ENCODE data around the gene ECD. TPM values are rescaled to one million over a fixed set of nuclear protein-coding genes. Genes with fewer than 3 reads are reported as not detected.

ECD gene
- total RNA-seq, 2 experiments from 2014 or later, result 50.5 to 57.7 TPM

DNA sequence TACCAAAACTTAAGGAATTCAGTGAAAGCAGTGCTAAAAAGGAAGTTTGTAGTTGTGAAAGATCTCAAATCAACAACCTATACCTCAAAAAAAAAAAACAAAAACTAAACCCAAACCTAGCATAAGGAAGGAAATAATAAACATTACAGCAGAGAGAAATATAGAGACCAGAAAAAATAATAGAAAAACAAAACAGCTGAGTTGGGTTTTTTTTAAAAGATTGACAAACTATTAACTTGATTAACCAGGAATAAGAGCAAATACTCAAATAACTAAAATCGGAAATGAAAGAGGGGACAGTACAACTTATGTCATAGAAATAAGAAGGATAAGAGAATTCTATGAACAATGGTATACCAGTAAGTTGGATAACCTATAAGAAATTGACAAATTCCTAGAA, 6.7 kb downstream of the ECD start:
- Histone ChIP-seq H3K4me3 (ENCODE audit: low read length) (no peak overlapping the region), H3K36me3 (ENCODE audit: insufficient read depth, low read length) (peaks cover 44% of the 10 kb centered on the region), H3K27ac (ENCODE audit: low read depth in 1 of 2, low read length in 2 of 2) (no peak overlapping the region), H3K9me3 (ENCODE audit: control insufficient read depth in 1 of 2, insufficient read depth in 1 of 2, low read length in 2 of 2) (no peaks in the 10 kb centered on the region), H3K4me1 (ENCODE audit: insufficient read depth, low read length) (peaks cover 6% of the 10 kb centered on the region), H3K27me3 (ENCODE audit: control insufficient read depth in 1 of 2, insufficient read depth in 2 of 2, low read length in 2 of 2) (no peaks in the 10 kb centered on the region)
- ATAC-seq (ENCODE audit: poor library complexity) (no peak), DNase-seq (no peak)
- H3K36me3 Mint-ChIP-seq (ENCODE audit: low read depth), result peaks cover 69% of the 10 kb centered on the region
- POLR2A ChIA-PET, result interaction anchor here (1.0 kb wide), 1 partner anchor 64 kb away, joined by 3 read pairs; no protein-coding TSS in a partner anchor
- H3K27me3 Mint-ChIP-seq, result no peaks in the 10 kb centered on the region
- no peaks in the 10 kb centered on the region for H3K9me3 Mint-ChIP-seq
- H3K4me1 Mint-ChIP-seq (ENCODE audit: low read depth), result peaks cover 53% of the 10 kb centered on the region
- CTCF ChIA-PET, result interaction anchor here (4.0 kb wide), 1 partner anchor 65 kb away, joined by 25 read pairs; the partner anchor contains the start of gene P4HA1
- intact Hi-C loops (cut with DNase I, micrococcal nuclease), result loop anchor here in 1 of 2 experiments (10.0 kb wide), 1 partner anchor 466 kb away; the partner anchor contains the start of gene MCU
- H3K4me3 Mint-ChIP-seq, result no peak overlapping the region
- TF ChIP-seq, protein P1, sequence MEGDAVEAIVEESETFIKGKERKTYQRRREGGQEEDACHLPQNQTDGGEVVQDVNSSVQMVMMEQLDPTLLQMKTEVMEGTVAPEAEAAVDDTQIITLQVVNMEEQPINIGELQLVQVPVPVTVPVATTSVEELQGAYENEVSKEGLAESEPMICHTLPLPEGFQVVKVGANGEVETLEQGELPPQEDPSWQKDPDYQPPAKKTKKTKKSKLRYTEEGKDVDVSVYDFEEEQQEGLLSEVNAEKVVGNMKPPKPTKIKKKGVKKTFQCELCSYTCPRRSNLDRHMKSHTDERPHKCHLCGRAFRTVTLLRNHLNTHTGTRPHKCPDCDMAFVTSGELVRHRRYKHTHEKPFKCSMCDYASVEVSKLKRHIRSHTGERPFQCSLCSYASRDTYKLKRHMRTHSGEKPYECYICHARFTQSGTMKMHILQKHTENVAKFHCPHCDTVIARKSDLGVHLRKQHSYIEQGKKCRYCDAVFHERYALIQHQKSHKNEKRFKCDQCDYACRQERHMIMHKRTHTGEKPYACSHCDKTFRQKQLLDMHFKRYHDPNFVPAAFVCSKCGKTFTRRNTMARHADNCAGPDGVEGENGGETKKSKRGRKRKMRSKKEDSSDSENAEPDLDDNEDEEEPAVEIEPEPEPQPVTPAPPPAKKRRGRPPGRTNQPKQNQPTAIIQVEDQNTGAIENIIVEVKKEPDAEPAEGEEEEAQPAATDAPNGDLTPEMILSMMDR (IDR thresholded peaks at IDR 0.05), result no peak
- no peak overlapping the region for H3K27ac Mint-ChIP-seq

DNA sequence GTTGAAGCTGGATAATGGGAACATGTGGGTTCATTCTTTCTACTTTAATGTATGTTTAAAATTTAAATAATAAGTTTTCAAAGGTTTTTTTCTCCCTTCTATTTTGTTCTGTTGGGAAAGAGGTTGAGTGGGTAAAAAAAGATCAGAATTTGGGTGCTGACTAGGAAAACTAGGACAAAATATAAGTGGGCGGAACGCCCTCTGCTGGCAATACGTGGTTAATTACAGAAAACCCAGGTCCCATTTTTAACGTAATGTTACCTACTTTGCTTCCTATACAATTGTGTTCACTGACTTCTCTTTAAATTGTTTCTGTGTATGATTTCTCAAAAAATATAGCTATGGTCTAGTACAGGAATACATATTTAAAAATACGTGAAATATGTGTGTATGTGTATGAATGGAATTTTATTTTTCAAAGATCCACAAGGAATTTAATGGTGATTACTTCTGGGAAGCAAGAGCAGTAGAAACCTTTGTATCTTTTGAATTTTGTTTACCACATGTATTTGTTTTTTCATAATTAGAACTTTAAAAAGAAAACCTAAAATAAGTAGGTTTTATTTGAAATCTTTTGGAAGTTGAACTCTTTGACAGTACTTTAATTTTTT, 8.7 kb downstream of the ECD start:
- H3K4me1 ChIP-seq (ENCODE audit: insufficient read depth, low read length), result peaks cover 6% of the 10 kb centered on the region
- no peak overlapping the region for H3K27ac ChIP-seq (ENCODE audit: low read depth in 1 of 2, low read length in 2 of 2)
- ATAC-seq (ENCODE audit: poor library complexity) (peak; percentile 76), DNase-seq (peak; percentile 35 to 78 (median 49))
- CTCF ChIA-PET, result interaction anchor here (0.6 to 4.0 kb wide), 12 partner anchors 9 to 94 kb away, joined by 3 to 25 read pairs (median 4); partner anchors contain the start of genes ECD, FAM149B1, NUDT13 and P4HA1
- H3K36me3 Mint-ChIP-seq (ENCODE audit: low read depth), result peaks cover 72% of the 10 kb centered on the region
- no peaks in the 10 kb centered on the region for H3K27me3 ChIP-seq (ENCODE audit: control insufficient read depth in 1 of 2, insufficient read depth in 2 of 2, low read length in 2 of 2)
- no peak overlapping the region for H3K4me3 Mint-ChIP-seq
- no peaks in the 10 kb centered on the region for H3K27me3 Mint-ChIP-seq
- intact Hi-C loops (cut with DNase I, micrococcal nuclease), result loop anchor here (1.0 to 2.0 kb wide), 2 partner anchors 63 to 794 kb away; partner anchors contain the start of gene P4HA1 (in 2 of the 2)
- TF ChIP-seq, protein P1 (IDR thresholded peaks at IDR 0.05), result peak; percentile 93
- H3K4me1 Mint-ChIP-seq (ENCODE audit: low read depth), result peaks cover 44% of the 10 kb centered on the region
- peaks cover 52% of the 10 kb centered on the region for H3K36me3 ChIP-seq (ENCODE audit: insufficient read depth, low read length)
- POLR2A ChIA-PET, result interaction anchor here (0.7 to 2.0 kb wide), 4 partner anchors 10 to 88 kb away, joined by 3 to 15 read pairs (median 5); partner anchors contain the start of genes DNAJC9, FAM149B1 and P4HA1
- no peaks in the 10 kb centered on the region for H3K9me3 ChIP-seq (ENCODE audit: control insufficient read depth in 1 of 2, insufficient read depth in 1 of 2, low read length in 2 of 2)
- no peak overlapping the region for H3K27ac Mint-ChIP-seq
- H3K9me3 Mint-ChIP-seq, result no peaks in the 10 kb centered on the region
- H3K4me3 ChIP-seq (ENCODE audit: low read length), result no peak overlapping the region

DNA sequence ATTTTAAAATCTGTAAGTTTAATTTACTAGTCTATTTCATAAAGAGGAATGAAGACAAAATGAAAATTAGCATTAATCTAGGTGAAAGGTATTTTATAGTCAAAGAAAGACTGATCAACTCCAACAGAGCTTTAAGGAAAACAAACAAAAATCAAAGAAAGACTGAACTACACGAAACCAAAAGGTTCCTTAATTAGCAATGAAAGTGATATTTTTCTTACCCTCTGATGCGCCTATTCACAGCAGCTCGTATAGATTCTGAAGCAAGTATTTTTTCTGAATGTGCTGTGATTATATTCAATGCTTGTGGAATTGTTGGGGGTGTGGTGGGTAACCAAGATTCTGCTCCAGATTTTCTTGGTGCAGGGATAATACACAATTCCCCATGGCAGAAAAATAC, 11.8 kb downstream of the ECD start:
- CTCF ChIA-PET, result no interaction called here
- Histone ChIP-seq H3K36me3 (ENCODE audit: insufficient read depth, low read length) (peaks cover 54% of the 10 kb centered on the region), H3K4me3 (ENCODE audit: low read length) (no peak overlapping the region), H3K27me3 (ENCODE audit: control insufficient read depth in 1 of 2, insufficient read depth in 2 of 2, low read length in 2 of 2) (no peaks in the 10 kb centered on the region), H3K9me3 (ENCODE audit: control insufficient read depth in 1 of 2, insufficient read depth in 1 of 2, low read length in 2 of 2) (no peaks in the 10 kb centered on the region), H3K4me1 (ENCODE audit: insufficient read depth, low read length) (no peaks in the 10 kb centered on the region), H3K27ac (ENCODE audit: low read depth in 1 of 2, low read length in 2 of 2) (no peak overlapping the region)
- no peak for DNase-seq
- intact Hi-C loops (cut with DNase I, micrococcal nuclease), result no loop called here
- no peaks in the 10 kb centered on the region for H3K9me3 Mint-ChIP-seq
- TF ChIP-seq, protein P1 (IDR thresholded peaks at IDR 0.05), result no peak
- H3K27ac Mint-ChIP-seq, result no peak overlapping the region
- no peak for ATAC-seq (ENCODE audit: poor library complexity)
- H3K27me3 Mint-ChIP-seq, result no peaks in the 10 kb centered on the region
- peaks cover 15% of the 10 kb centered on the region for H3K4me1 Mint-ChIP-seq (ENCODE audit: low read depth)
- H3K36me3 Mint-ChIP-seq (ENCODE audit: low read depth), result peaks cover 68% of the 10 kb centered on the region
- H3K4me3 Mint-ChIP-seq, result no peak overlapping the region
- POLR2A ChIA-PET, result no interaction called here
